Muscle layer of duodenum (tissue), 2 donors: ENCODE results near the gene PIGQ.

Experiments used
- H3K27ac ChIP-seq: one replicate; pipeline ENCODE4 v1.7.0; 2013; ENCODE audit warnings: mild to moderate bottlenecking, low read length
- H3K27me3 ChIP-seq: one replicate; pipeline ENCODE4 v1.7.0; 2013; ENCODE audit warnings: low read depth, mild to moderate bottlenecking, control low read depth, low read length
- H3K36me3 ChIP-seq, 2 donors: one replicate each; pipeline ENCODE4 v1.7.0; 2013; ENCODE audit warnings: low read length in 2 of 2, control low read depth in 1 of 2, mild to moderate bottlenecking in 1 of 2; ENCODE audit not compliant: insufficient read depth in 2 of 2, control insufficient read depth in 1 of 2
- H3K4me1 ChIP-seq, 2 donors: one replicate each; pipeline ENCODE4 v1.7.0; 2013; ENCODE audit warnings: low read length in 2 of 2, mild to moderate bottlenecking in 2 of 2, control low read depth in 1 of 2, moderate library complexity in 1 of 2; ENCODE audit not compliant: insufficient read depth in 2 of 2, control insufficient read depth in 1 of 2
- H3K4me3 ChIP-seq, 2 donors: one replicate each; pipeline ENCODE4 v1.7.0; 2013; ENCODE audit warnings: low read length in 2 of 2, low read depth in 1 of 2, mild to moderate bottlenecking in 1 of 2
- H3K9me3 ChIP-seq, 2 donors: one replicate each; pipeline ENCODE4 v1.7.0; 2013; ENCODE audit warnings: low read length in 2 of 2, control low read depth in 1 of 2, mild to moderate bottlenecking in 1 of 2; ENCODE audit not compliant: control insufficient read depth in 1 of 2
- donor health status: healthy.

PIGQ gene

GRCh38 chr16:527015-527903 is 42.5 kb upstream of the PIGQ start, which contains the start of gene CAPN15:
Gene CAPN15 (plus strand): TSS chr16:527712. CDS start chr16:546839, 19,127 bp downstream.
- Histone ChIP-seq H3K36me3 (no peaks in the 10 kb centered on the region), H3K27ac (peak within 1 kb of the TSS; percentile 87), H3K9me3 (no peaks in the 10 kb centered on the region), H3K4me3 (peak within 1 kb of the TSS; percentile 70 to 81), H3K4me1 (peaks cover 13 to 36% of the 10 kb centered on the region in 2 donors), H3K27me3 (no peaks in the 10 kb centered on the region)

DNA sequence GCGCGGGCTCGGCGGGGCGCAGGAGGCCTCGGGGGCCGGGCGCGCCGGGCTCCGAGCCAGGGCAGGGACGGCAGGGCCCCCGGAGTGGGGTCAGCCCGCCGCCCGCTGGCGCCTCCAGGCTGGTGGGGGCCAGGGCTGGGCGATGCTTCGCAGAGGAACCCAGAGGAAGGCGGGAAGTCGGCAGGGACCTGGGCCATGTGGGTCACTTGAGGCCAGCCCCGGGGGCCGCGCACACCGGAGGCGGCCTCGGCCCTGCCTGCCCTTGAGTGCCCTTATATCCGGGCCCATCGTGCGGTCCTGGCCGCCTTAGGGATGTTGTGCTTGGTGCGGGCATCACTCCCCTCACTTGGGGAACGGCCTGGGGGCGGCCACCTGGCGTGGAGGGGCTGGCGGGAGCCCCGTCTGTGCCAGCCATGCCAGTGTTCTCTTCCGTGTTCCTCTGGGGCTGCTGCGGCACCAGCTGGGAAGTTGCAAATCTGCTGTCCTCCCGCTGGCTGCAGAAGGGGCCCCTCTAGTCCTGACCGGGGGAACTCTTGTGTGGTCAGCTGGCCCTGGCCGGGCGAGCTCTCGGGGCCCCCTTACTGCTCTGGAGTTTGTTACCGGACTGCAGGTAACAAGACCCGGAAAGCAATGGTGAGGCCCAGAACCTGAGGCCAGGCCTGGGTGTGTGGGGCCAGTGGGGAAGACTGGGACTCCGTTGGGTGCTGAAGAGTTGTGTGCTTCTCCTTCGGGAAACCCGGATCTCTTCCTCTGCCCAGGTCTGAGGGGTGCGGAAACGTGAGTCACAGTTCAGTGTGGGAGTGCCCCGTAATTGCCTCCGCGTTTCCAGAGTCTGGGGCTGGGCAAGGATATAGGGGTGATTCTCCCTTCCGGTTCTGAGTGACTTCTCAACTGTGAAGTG is 41.4 kb upstream of the PIGQ start:
- Histone ChIP-seq H3K27ac (peak overlapping the region; percentile 87), H3K36me3 (no peaks in the 10 kb centered on the region), H3K4me3 (peak overlapping the region; percentile 70 to 81), H3K9me3 (no peaks in the 10 kb centered on the region), H3K4me1 (peaks cover 13 to 36% of the 10 kb centered on the region in 2 donors), H3K27me3 (no peaks in the 10 kb centered on the region)

DNA sequence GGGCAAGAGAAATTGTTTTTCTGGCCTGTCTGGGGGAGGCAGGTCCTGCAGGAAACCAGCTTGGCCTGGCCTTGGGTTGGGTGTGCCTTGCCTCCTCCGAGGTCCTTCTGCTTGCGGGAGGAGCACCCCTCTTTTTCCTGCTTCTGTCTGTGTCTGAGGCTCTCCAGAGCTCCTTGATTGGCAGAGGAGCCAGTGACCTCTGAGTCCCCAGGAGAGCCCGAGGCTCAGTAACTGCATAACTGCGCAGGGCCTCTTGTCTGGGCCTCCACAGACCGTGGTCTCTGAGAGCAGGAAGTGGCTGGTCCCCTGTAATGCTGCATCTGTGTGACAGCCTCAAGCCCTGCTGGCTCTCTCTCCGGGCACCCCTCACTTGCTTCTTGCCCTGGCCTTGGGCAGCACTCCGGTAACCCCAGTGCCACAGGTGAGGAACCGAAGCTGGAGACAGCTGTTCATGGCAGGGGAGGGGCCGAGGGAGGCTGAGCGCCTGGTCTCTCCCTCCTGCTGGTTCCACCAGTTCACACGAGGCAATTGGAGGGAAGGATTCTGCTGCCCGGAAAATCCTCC is 40.7 kb upstream of the PIGQ start:
- Histone ChIP-seq H3K27ac (peak overlapping the region; percentile 87), H3K27me3 (no peaks in the 10 kb centered on the region), H3K9me3 (no peaks in the 10 kb centered on the region), H3K4me1 (peaks cover 13 to 36% of the 10 kb centered on the region in 2 donors), H3K4me3 (peak overlapping the region; percentile 70 to 81), H3K36me3 (no peaks in the 10 kb centered on the region)

DNA sequence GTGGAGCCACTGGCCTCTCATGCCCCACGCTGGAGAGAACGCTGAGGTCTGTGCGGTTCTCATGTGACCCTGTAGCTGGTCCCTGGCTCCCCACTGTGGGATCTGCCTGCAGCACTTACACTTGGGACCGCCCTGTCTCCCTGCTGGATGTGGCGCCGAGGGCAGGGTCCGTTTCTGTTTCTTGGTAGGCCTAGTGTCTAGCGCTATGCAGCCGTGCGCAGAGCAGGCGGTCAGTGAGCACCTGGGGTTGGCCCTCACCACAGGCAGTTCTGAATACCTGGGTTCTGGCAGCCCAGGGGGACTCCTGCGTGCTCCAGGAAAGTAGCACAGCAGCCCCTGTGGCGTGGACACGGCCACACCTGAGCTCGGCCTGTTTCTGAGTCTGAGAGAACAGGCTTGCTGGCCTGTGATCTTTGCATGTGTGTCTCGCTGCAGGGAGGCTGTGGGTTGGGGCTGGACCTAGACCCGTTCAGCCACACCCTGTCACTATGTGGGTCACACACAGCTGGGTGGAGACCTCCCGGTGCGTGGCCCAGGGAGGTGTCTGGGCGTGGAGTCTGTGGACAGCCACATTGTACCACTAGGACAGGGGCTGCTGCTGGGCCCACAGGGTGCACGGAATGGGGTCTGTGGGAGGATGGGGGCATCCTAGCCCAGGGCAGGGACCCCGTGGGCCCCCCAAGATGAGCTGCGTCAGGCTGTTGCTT is 39.5 kb upstream of the PIGQ start:
- no peaks in the 10 kb centered on the region for H3K36me3 ChIP-seq
- no peaks in the 10 kb centered on the region for H3K9me3 ChIP-seq
- no peak overlapping the region for H3K4me3 ChIP-seq
- H3K4me1 ChIP-seq: peaks cover 12 to 36% of the 10 kb centered on the region in 2 donors
- no peak overlapping the region for H3K27ac ChIP-seq
- H3K27me3 ChIP-seq: no peaks in the 10 kb centered on the region

- no peak overlapping the region for H3K27ac ChIP-seq
- no peaks in the 10 kb centered on the region for H3K27me3 ChIP-seq
- H3K4me1 ChIP-seq: peaks cover 0 to 22% of the 10 kb centered on the region in 2 donors
- no peak overlapping the region for H3K4me3 ChIP-seq
- peaks cover 0 to 6% of the 10 kb centered on the region in 2 donors for H3K36me3 ChIP-seq
- no peaks in the 10 kb centered on the region for H3K9me3 ChIP-seq
These were observed 38.2 kb upstream of the PIGQ start for GRCh38 chr16:531494-532125.

- no peaks in the 10 kb centered on the region for H3K9me3 ChIP-seq
- no peak overlapping the region for H3K4me3 ChIP-seq
- H3K27me3 ChIP-seq: no peaks in the 10 kb centered on the region
- peaks cover 0 to 23% of the 10 kb centered on the region in 2 donors for H3K36me3 ChIP-seq
- H3K4me1 ChIP-seq: peaks cover 0 to 20% of the 10 kb centered on the region in 2 donors
- H3K27ac ChIP-seq: no peak overlapping the region
These were observed 36.2 kb upstream of the PIGQ start for GRCh38 chr16:533391-534123.

DNA sequence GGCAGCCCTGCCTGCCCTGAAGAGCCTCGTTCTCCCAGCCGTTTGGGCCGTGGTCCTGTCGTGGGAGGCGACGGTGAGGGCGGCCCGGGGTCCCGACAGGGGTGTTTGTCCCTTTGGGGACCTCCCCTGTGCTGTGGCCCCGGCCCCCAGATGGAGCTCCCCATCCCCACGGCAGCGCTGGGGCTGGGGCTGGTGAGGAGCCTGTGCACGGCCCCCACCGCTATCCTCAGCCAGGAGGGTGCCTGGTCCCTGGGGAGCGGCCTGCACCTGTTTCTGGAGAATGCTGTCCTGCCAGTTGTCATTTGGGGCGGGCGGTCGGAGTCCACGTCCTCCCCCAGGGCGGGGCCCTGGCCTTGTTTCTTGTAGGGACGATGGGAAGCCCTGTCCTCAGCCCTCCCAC is 35.6 kb upstream of the PIGQ start:
- peaks cover 0 to 23% of the 10 kb centered on the region in 2 donors for H3K36me3 ChIP-seq
- no peaks in the 10 kb centered on the region for H3K27me3 ChIP-seq
- H3K27ac ChIP-seq: peak overlapping the region; percentile 31
- H3K4me3 ChIP-seq: no peak overlapping the region
- H3K4me1 ChIP-seq: peaks cover 0 to 14% of the 10 kb centered on the region in 2 donors
- H3K9me3 ChIP-seq: no peaks in the 10 kb centered on the region

DNA sequence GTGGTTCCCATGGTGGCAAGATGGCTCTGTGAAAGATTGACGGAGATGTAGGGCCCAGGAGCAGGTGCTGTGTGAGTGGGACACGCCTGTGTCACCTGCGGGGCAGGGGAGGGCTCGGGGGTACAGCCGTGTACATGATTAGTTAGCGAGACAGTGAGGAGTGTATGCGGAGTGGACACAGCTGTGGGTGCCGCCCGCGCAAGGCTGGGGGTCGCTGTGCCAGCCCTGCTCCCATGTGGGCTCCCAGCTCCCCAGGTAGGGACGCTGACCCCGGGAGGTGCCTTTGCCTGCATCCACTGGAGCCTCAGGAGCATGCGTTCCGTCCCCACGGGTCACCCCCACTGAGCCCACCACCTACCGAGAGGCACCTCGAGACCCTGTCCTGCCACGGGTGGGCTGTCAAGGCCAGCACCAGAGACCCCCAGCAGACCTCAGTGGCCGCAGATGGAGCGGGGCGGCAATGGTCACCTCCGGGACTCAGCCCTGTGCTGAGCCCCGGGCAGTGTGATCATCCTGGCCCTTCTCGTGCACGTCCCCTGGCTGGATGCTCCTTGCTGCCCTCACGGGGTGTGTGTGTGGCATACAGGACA is 34.8 kb upstream of the PIGQ start:
- Histone ChIP-seq H3K27ac (peak overlapping the region; percentile 31), H3K4me1 (peaks cover 0 to 7% of the 10 kb centered on the region in 2 donors), H3K9me3 (no peaks in the 10 kb centered on the region), H3K27me3 (no peaks in the 10 kb centered on the region), H3K36me3 (peaks cover 0 to 23% of the 10 kb centered on the region in 2 donors), H3K4me3 (no peak overlapping the region)

DNA sequence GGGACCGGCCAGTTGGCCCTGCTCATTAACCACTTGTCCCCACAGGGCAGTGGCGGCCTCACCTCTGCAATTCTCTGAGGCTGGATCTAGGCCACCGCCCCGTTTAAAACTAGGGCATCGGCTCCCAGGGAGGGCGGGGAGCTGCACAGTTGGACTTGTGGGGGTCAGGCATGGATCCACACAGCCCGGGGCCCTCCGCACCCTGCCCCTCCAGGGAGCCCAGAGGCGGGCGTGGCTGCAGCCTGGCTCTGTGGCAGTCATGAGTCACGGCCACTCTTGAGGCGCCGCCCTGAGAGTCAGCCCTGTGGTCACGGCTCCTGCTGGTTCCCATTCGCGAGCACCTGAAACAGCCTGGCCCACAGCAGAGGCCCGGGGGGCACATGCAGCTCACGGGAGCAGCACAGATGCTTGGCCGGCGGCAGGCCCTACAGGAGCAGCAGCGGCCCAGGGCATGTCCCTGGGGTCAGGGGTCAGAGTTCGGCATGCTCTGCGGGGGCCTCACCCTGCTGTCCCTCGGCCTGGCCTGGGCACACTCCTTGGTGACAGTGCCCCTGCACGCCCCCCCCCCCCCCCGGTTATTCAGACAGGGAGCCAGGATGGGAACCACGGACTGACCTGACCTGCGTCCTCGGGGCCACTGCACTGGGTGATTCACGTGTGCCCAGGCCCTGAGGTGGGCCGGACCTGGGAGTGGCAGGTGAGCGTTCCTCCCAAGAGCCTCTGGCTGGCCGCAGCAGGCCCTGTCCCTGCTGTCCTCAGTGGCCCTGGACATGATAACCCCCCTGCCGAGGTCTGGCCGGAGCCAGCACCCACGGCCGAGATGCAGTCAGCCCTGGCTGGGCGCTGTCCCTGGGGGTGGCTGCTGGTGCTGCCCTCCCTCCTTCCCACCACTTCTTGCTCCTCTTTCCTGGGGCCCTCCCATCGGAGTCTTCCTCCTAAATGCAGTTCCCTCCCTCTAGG is 34.0 kb upstream of the PIGQ start:
- Histone ChIP-seq H3K4me1 (peaks cover 0 to under 1% of the 10 kb centered on the region in 2 donors), H3K27me3 (no peaks in the 10 kb centered on the region), H3K36me3 (peaks cover 0 to 23% of the 10 kb centered on the region in 2 donors), H3K9me3 (no peaks in the 10 kb centered on the region), H3K4me3 (no peak overlapping the region), H3K27ac (no peak overlapping the region)
